Stimulated activated CD8-positive, alpha-beta memory T cell treated with anti-CD3 and anti-CD28 coated beads, Interleukin-4, amount 100 ng/mL, for 24 hours (primary cell): ENCODE data around the gene PCCB.
"Not testable (repeated sequence)": the region's sequence is repeated elsewhere in the genome, so short reads cannot be mapped to it uniquely, and the experiment has no call there.

Experiments
- DNase-seq: peaks from one replicate; pipeline ENCODE4 v3.0.0-alpha.2; 2020; ENCODE audit warnings: low read depth

The PCCB gene

DNA sequence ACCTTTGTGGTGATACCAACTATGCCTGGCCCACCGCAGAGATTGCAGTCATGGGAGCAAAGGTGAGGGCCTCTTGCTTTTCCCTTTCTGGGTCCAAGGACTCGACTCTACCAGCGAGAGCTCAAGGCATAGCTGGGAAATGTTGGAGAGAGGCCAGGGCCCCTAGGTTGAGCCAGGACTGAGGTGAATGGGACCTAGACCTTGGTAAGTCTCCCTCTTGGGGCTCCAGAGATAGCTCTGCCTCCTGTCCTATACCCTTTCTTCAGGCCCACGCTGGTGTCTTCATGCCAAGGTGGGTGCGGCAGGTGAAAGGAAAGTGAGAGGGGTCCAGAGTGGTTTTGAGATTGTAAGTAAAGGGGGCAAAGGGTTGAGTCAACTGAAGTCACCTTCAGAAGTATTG, 77.5 kb downstream of the PCCB start:
- no peak for DNase-seq

- DNase-seq = no peak
Measured at GRCh38 chr3:136329593-136329992, 79.5 kb downstream of the PCCB start.

- DNase-seq = no peak
Measured at GRCh38 chr3:136330900-136331299, 80.8 kb downstream of the PCCB start.

DNA sequence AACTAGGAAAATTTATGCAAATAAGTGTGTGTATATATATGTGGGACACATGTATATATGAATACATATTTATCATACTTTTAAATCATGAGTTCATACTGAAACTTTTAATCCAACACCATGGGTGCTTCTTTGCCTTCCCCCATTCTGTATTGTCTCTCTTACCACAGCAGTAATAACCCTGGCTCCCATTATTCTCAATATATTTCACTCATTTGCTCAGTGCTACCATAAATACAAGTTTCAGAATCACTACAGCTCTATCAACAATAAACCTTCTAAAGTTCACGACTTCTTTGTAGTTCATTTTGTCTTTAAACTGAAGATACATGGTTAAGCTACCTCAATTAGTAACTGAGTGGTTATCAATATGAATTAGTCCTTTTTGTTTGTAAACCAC, 82.2 kb downstream of the PCCB start:
- no peak for DNase-seq

GRCh38 chr3:136332776-136333175, 82.6 kb downstream of the PCCB start:
- DNase-seq = no peak

GRCh38 chr3:136334209-136334608, 84.1 kb downstream of the PCCB start:
- DNase-seq = no peak

DNA sequence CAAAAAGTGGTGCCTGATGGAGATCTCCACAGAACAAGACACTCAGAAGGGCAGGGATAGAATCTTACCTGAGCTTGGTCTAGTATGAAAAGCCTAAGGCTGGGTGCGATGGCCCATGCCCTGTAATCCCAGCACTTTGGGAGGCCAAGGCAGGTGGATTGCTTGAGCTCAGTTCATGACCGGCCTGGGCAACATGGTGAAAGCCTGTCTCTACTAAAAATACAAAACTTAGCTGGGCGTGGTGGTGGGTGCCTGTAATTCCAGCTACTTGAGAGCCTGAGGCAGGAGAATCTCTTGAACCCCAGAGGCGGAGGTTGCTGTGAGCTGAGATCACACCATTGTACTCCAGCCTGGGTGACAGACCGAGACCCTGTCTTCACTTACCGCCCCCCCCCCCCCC, 84.6 kb downstream of the PCCB start:
- not testable (repeated sequence) for DNase-seq

DNA sequence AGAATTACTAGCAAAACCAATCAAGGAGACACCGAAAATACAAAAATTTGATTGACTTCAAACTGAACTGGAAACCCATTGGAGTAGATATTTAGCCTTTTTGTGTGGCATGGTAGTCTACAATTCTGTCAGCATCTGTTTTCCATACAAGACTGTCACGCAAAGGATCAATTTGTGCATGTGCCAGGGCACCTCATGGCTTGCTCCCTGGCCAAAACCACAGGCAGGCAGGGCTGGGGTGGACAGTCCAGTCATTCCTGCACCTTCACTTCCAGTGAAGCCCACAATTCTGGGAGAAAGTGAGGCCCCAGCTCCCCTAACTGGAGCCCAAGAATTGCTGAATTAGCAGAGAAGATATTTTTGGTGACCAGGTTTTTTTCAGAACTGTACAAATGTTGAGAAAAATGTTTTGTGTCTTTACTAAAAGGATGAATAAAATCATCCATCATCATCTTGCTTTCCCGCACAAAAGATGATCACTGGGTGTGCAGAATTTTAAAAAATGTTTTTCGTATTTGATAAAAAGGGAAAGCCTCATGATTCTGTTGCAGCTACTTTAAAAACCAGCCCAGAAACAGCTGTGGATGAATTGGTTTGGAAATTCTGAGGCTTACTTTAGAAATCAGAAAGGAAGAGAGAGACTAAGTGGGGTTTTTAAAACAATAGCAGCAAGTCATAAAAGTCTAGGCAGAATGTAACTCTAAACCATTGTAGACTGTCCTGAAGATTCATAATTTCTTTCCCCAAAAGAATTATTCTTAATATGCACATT, 86.4 kb downstream of the PCCB start:
- DNase-seq = no peak

- DNase-seq = no peak
Measured at GRCh38 chr3:136343446-136343845, 93.3 kb downstream of the PCCB start.

GRCh38 chr3:136343873-136344555, 93.9 kb downstream of the PCCB start:
- DNase-seq = no peak

- no peak for DNase-seq
Measured at GRCh38 chr3:136346486-136346885, 96.3 kb downstream of the PCCB start.

- DNase-seq = no peak
Measured at GRCh38 chr3:136350132-136350531, 100.0 kb downstream of the PCCB start.

GRCh38 chr3:136350557-136350956, 100.4 kb downstream of the PCCB start:
- no peak for DNase-seq

GRCh38 chr3:136351351-136351750, 101.2 kb downstream of the PCCB start:
- no peak for DNase-seq

GRCh38 chr3:136351905-136352304, 101.8 kb downstream of the PCCB start:
- DNase-seq = no peak

- DNase-seq = no peak
Measured at GRCh38 chr3:136353461-136353860, 103.3 kb downstream of the PCCB start.

GRCh38 chr3:136366289-136366688, 116.1 kb downstream of the PCCB start:
- DNase-seq = no peak

GRCh38 chr3:136375800-136376199, 125.7 kb downstream of the PCCB start:
- DNase-seq = not testable (repeated sequence)

DNA sequence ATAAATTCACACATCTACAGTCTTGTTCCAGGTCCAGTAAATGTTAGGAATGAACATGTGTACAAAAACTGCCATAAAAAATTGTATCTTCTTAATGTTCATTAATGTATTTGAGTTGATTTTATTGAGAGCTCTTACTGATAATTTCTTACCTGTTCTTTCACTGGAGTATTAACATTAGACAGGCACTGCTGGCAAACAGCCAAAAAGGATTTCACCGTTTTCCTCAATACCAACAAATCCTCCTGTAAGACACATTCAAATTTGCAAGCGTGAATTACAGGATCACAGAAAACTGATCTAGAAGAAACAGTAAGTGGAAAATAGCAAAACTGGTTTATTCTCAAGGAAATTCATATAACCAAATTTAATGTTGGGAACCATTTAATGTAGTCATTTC, 127.4 kb downstream of the PCCB start:
- no peak for DNase-seq

DNA sequence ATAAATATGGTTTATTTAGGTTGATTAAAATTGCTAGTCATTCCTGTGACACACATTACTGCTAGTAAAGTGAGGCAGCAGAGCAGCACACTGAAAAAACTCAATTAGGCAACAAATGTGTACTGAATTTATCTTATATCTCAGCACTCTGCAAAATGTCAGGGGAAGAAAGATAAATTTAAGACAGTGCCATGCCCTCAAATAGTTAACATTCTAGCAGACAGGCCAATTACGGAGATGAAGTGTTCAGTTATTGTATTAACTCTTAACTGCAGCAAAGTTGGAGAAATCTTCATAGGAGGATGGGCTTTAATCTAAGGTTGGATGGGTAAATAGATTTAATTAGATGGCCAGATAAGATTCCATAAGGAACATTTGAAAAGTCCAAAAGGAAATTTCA, 127.9 kb downstream of the PCCB start:
- no peak for DNase-seq
